PC-9 (cell line): ENCODE results near the gene PCDHGA1. TPM values are rescaled to one million over a fixed set of nuclear protein-coding genes. Genes with fewer than 3 reads are reported as not detected.

ENCODE experiments used
- BruUV-seq: library from RNA; stranded (reverse); fragments of 400-500 nt; replicated peaks from 2 replicates; lab custom pipeline; 2021; lab: Mats Ljungman, UMichigan
- CTCF ChIA-PET: fragments of 300-600 bp; sonication (Branson Sonifier 250); formaldehyde crosslinking; loops from one replicate; lab custom pipeline; 2022; ENCODE audit warnings: antibody characterized with exemption; lab: Charles Lee
- POLR2A ChIA-PET: fragments of 300-600 bp; sonication (Branson Sonifier 250); formaldehyde crosslinking; loops from one replicate; lab custom pipeline; 2022; ENCODE audit warnings: antibody characterized with exemption; ENCODE audit not compliant: unreplicated experiment; lab: Charles Lee
- DNase-seq, 2 experiments: peaks; one replicate each; pipeline versions ENCODE4 v3.0.0 to v3.0.0-alpha.2; 2015 to 2022; ENCODE audit warnings: mixed read lengths in 1 of 2
- H2AFZ ChIP-seq: fragments of 200-600 bp; sonication (generic); 2 replicates; pipeline ENCODE4 v1.8.1; 2017; ENCODE audit warnings: antibody characterized with exemption
- H3F3A ChIP-seq: fragments of 200-600 bp; sonication (generic); 2 replicates; pipeline ENCODE4 v1.8.1; 2017; ENCODE audit warnings: antibody characterized with exemption, mild to moderate bottlenecking, low read depth; ENCODE audit not compliant: insufficient read depth
- H3K27ac ChIP-seq: fragments of 200-600 bp; sonication (generic); 2 replicates; pipeline ENCODE4 v1.6.1; 2016; ENCODE audit warnings: mixed run types
- H3K27me3 ChIP-seq: fragments of 200-600 bp; sonication (generic); 2 replicates; pipeline ENCODE4 v1.6.1; 2016; ENCODE audit warnings: low read depth, mixed run types; ENCODE audit not compliant: insufficient read depth
- H3K36me3 ChIP-seq: fragments of 200-600 bp; sonication (generic); 2 replicates; pipeline ENCODE4 v1.6.1; 2016; ENCODE audit warnings: low read depth, mixed run types
- H3K4me1 ChIP-seq: fragments of 200-600 bp; sonication (generic); replicated peaks from 2 replicates; pipeline ENCODE4 v1.6.1; 2016; ENCODE audit warnings: mixed run types; ENCODE audit not compliant: insufficient read depth
- H3K4me2 ChIP-seq: fragments of 200-600 bp; sonication (generic); 2 replicates; pipeline ENCODE4 v1.6.1; 2017; ENCODE audit warnings: mixed run types
- H3K4me3 ChIP-seq: fragments of 200-600 bp; sonication (generic); 2 replicates; pipeline ENCODE4 v1.6.1; 2016; ENCODE audit warnings: mixed run types
- H3K79me2 ChIP-seq: fragments of 200-600 bp; sonication (generic); 2 replicates; pipeline ENCODE4 v1.6.1; 2017; ENCODE audit warnings: low read depth, mixed run types
- H3K9me2 ChIP-seq: fragments of 200-600 bp; sonication (generic); 2 replicates; pipeline ENCODE4 v1.8.1; 2017; ENCODE audit warnings: mild to moderate bottlenecking; ENCODE audit not compliant: insufficient read depth
- H3K9me3 ChIP-seq: fragments of 200-600 bp; sonication (generic); 2 replicates; pipeline ENCODE4 v1.8.1; 2016; ENCODE audit warnings: low read depth; ENCODE audit not compliant: insufficient read depth
- H4K20me1 ChIP-seq: fragments of 200-600 bp; sonication (generic); 2 replicates; pipeline ENCODE4 v1.8.1; 2017; ENCODE audit not compliant: insufficient read depth
- CTCF ChIP-seq: fragments of 200-600 bp; sonication (generic); conservative IDR thresholded peaks from 2 replicates; pipeline ENCODE4 v1.6.1; 2017; ENCODE audit warnings: mixed run types, antibody characterized with exemption, mild to moderate bottlenecking, moderate library complexity
- EZH2 ChIP-seq: fragments of 200-600 bp; sonication (generic); IDR thresholded peaks from 2 replicates; pipeline ENCODE4 v1.8.0; 2017; ENCODE audit warnings: antibody characterized with exemption, low read depth
- intact Hi-C: fragments of 100-400 bp; cut with micrococcal nuclease; formaldehyde crosslinking; loops from one replicate; pipeline ENCODE4 v1.10.0; 2022; ENCODE audit not compliant: unreplicated experiment
- total RNA-seq: library from RNA; stranded (reverse); gene quantifications from 2 replicates; pipeline ENCODE4 v1.2.3, GENCODE V29; 2021

Gene PCDHGA1
- total RNA-seq, 1 experiment from 2014 or later = 0.07 TPM

GRCh38 chr5:141496038-141496437 is 165.7 kb downstream of the PCDHGA1 start:
- ChIA-PET POLR2A (no interaction called here), CTCF (no interaction called here)
- H3F3A ChIP-seq = no peaks in the 10 kb centered on the region
- no peaks in the 10 kb centered on the region for H3K36me3 ChIP-seq
- H2AFZ ChIP-seq = no peak overlapping the region
- H3K4me2 ChIP-seq = no peak overlapping the region
- no peaks in the 10 kb centered on the region for H3K9me2 ChIP-seq
- H4K20me1 ChIP-seq = no peaks in the 10 kb centered on the region
- no peaks in the 10 kb centered on the region for H3K9me3 ChIP-seq
- TF ChIP-seq CTCF (no peak), EZH2 (no peak)
- H3K4me3 ChIP-seq = no peak overlapping the region
- BruUV-seq = no TSS peak
- intact Hi-C loops = no loop called here
- no peak for DNase-seq
- H3K4me1 ChIP-seq = no peaks in the 10 kb centered on the region
- H3K27me3 ChIP-seq = peaks cover 30% of the 10 kb centered on the region
- H3K79me2 ChIP-seq = no peaks in the 10 kb centered on the region
- H3K27ac ChIP-seq = no peak overlapping the region

- Histone ChIP-seq H3F3A (no peaks in the 10 kb centered on the region), H3K27me3 (no peaks in the 10 kb centered on the region), H3K9me3 (no peaks in the 10 kb centered on the region), H3K4me3 (no peak overlapping the region), H3K27ac (no peak overlapping the region), H4K20me1 (no peaks in the 10 kb centered on the region), H2AFZ (no peak overlapping the region), H3K36me3 (no peaks in the 10 kb centered on the region), H3K4me1 (no peaks in the 10 kb centered on the region), H3K79me2 (no peaks in the 10 kb centered on the region), H3K9me2 (no peaks in the 10 kb centered on the region), H3K4me2 (no peak overlapping the region)
- TF ChIP-seq CTCF = no peak
- no peak for TF ChIP-seq EZH2
- POLR2A ChIA-PET = no interaction called here
- no TSS peak for BruUV-seq
- DNase-seq = no peak
- intact Hi-C loops = no loop called here
- CTCF ChIA-PET = no interaction called here
Observed at GRCh38 chr5:141501761-141502160, 171.4 kb downstream of the PCDHGA1 start.

GRCh38 chr5:141503681-141504080 is 173.4 kb downstream of the PCDHGA1 start:
- Histone ChIP-seq H3K27me3 (no peaks in the 10 kb centered on the region), H3K4me3 (no peak overlapping the region), H3K79me2 (no peaks in the 10 kb centered on the region), H4K20me1 (no peaks in the 10 kb centered on the region), H3K9me3 (no peaks in the 10 kb centered on the region), H2AFZ (no peak overlapping the region), H3K4me2 (no peak overlapping the region), H3K9me2 (no peaks in the 10 kb centered on the region), H3K27ac (no peak overlapping the region), H3F3A (no peaks in the 10 kb centered on the region), H3K36me3 (no peaks in the 10 kb centered on the region), H3K4me1 (peaks cover 8% of the 10 kb centered on the region)
- DNase-seq = no peak
- ChIA-PET CTCF (no interaction called here), POLR2A (no interaction called here)
- TF ChIP-seq EZH2 (no peak), CTCF (no peak)
- intact Hi-C loops = no loop called here
- no TSS peak for BruUV-seq
